Measurements from ENCODE around the gene VASN. TPM values are rescaled to one million over a fixed set of nuclear protein-coding genes. Genes with fewer than 3 reads are reported as not detected.

VASN gene
- total RNA-seq = not detected

- DNase-seq = peak; percentile 65
Observed at GRCh38 chr16:4371357-4372000, at the start of gene VASN. Gene VASN, plus strand, starts transcription at chr16:4371848. Its CDS starts 9,030 bp downstream, at chr16:4380878.

GRCh38 chr16:4322121-4323052 is 49.3 kb upstream of the VASN start:
- Mint-ChIP-seq H3K9me3 (ENCODE audit: low read depth) (no peaks in the 10 kb centered on the region), H3K36me3 (no peaks in the 10 kb centered on the region), H3K27me3 (peaks cover 6% of the 10 kb centered on the region), H3K27ac (no peak overlapping the region), H3K4me1 (peaks cover 14% of the 10 kb centered on the region), H3K4me3 (no peak overlapping the region)
- no peak for ATAC-seq
- CTCF ChIA-PET = interaction anchor here (1.6 kb wide), 1 partner anchor 49 kb away, joined by 4 read pairs; no protein-coding TSS in a partner anchor
- DNase-seq = no peak

More at GRCh38 chr16:4371357-4372000, at the start of gene VASN:
- CTCF ChIA-PET = interaction anchor here (2.8 kb wide), 1 partner anchor 31 kb away, joined by 11 read pairs; no protein-coding TSS in a partner anchor
- Mint-ChIP-seq H3K36me3 (peaks cover 3% of the 10 kb centered on the region), H3K4me1 (peaks cover 4% of the 10 kb centered on the region), H3K9me3 (ENCODE audit: low read depth) (no peaks in the 10 kb centered on the region), H3K4me3 (peak within 1 kb of the TSS; percentile 60), H3K27ac (no peak within 1 kb of the TSS), H3K27me3 (no peaks in the 10 kb centered on the region)
- ATAC-seq = peak; percentile 87

DNA sequence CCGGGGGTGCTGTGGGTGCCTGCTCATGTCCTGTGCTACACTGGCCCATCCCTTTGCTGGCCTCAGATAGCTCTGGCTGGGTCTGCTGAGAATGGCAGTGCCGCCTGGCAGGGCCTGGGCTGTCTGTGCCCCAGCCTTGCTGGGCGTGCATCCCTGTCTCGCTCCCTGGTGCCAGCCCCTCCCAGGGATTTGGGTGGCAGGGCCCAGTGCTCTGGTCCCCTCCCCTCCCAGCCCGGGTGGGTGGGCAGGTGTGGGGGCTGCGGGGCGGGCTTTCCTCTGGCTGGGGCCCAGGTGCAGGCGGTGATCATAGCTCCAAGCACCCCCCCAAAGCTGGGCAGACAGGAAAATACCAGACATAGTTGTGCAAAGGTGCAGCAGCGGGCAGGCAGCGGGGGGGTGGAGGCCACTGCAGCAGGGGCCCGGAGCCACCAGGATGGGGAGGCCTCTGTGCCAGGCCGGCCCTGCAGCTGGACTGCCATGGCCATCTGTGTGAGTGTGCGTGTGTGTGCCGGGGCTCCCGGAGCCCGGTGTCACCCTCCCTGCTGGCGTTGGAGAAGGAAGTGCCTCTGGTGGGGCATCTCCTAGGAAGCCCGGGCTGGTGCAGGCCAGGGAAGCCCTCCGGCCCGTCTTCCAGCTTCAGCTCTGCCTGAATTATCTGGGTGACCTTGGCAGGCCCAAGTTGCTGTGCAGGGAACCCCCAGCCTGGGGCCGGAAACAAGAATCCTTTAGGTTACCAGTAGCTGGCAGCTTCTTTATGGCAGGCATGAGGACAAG is 48.4 kb upstream of the VASN start:
- H3K27ac Mint-ChIP-seq = no peak overlapping the region
- no peak for ATAC-seq
- CTCF ChIA-PET = no interaction called here
- no peak for DNase-seq
- H3K4me1 Mint-ChIP-seq = peaks cover 15% of the 10 kb centered on the region
- H3K27me3 Mint-ChIP-seq = peaks cover 4% of the 10 kb centered on the region
- no peaks in the 10 kb centered on the region for H3K36me3 Mint-ChIP-seq
- H3K4me3 Mint-ChIP-seq = no peak overlapping the region
- H3K9me3 Mint-ChIP-seq (ENCODE audit: low read depth) = no peaks in the 10 kb centered on the region

DNA sequence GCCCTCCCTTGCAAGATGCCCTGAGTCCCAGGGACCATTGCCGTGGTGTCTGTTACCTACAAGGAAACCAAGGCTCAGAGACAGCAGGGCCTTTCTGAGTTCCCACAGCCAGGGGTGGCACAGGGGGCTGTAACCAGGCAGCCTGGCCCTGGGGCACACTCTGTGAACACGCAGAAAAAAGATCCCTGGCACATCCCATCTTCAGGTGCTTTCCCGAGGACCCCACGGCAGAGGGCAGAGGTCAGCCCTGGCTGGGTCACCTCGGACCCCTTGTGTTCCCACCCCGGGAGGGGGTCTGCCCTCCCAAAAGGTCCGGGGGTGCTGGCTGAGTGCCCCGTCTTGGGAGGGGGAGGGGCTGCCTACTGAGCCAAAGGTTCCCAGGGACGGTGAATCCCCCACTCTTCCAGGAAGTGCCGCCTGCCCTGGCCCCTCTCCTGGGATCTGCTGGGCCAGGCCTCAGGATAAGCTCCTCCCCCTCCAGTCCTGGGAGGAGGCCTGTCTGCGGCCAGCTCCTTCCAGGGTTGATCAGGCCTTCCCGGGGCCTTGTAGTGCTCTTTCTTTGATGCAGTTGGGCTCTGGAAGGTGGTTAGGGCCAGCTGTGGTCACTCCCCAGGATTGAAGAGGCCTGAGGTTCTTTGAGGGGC is 47.7 kb upstream of the VASN start:
- Mint-ChIP-seq H3K9me3 (ENCODE audit: low read depth) (no peaks in the 10 kb centered on the region), H3K4me3 (no peak overlapping the region), H3K4me1 (peaks cover 12% of the 10 kb centered on the region), H3K27ac (no peak overlapping the region), H3K36me3 (no peaks in the 10 kb centered on the region), H3K27me3 (peaks cover 9% of the 10 kb centered on the region)
- ATAC-seq (no peak), DNase-seq (no peak)
- CTCF ChIA-PET = no interaction called here

DNA sequence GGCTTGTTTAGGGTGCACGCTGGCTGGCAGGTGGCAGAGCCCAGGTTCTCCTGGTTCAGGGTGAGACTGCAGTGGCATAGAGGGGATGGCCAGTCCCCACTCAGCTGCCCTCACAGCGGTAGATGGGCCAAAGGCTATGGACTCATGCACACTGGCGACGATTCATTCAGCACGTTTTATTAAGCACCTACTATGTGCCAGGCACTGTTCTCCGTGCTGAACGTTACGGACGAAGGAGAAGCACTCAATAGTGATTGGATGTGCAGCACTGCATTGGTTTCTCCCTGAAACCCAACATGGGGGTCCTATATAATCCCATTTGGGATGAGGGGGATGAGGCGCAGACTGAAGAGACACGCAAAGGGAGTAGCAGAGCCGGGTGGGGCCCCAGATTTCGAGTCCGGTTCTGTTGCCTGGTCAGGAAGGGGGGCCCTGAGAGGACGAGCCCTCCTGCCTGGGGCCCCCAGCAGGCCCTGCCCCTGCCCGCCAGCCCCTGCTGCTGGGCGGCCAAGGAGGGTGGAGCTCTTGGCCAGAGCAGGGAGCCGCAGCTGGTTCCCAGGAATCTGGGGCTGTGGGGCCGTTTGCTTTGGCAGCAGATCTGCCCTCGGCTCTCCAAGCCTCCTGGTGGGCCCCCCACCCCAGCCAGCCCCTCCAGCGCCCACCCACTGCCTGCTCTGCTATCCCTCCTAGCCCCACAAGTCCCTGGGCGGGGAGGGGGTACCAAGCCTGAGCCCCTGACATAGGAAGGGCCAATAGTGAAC is 47.0 kb upstream of the VASN start:
- DNase-seq (no peak), ATAC-seq (no peak)
- Mint-ChIP-seq H3K4me3 (no peak overlapping the region), H3K36me3 (no peaks in the 10 kb centered on the region), H3K27ac (no peak overlapping the region), H3K27me3 (peaks cover 10% of the 10 kb centered on the region), H3K9me3 (ENCODE audit: low read depth) (no peaks in the 10 kb centered on the region), H3K4me1 (peaks cover 7% of the 10 kb centered on the region)
- CTCF ChIA-PET = interaction anchor here (0.9 kb wide), 1 partner anchor 36 kb away, joined by 3 read pairs; no protein-coding TSS in a partner anchor

- H3K36me3 Mint-ChIP-seq = no peaks in the 10 kb centered on the region
- no peaks in the 10 kb centered on the region for H3K9me3 Mint-ChIP-seq (ENCODE audit: low read depth)
- ATAC-seq (no peak), DNase-seq (no peak)
- CTCF ChIA-PET = interaction anchor here (0.7 to 7.5 kb wide), 8 partner anchors 13 to 71 kb away, joined by 3 to 101 read pairs (median 5); partner anchors contain the start of gene TFAP4
- H3K27me3 Mint-ChIP-seq = peaks cover 10% of the 10 kb centered on the region
- no peak overlapping the region for H3K4me3 Mint-ChIP-seq
- H3K4me1 Mint-ChIP-seq = peaks cover 3% of the 10 kb centered on the region
- no peak overlapping the region for H3K27ac Mint-ChIP-seq
Observed at GRCh38 chr16:4325253-4325758, 46.3 kb upstream of the VASN start.

DNA sequence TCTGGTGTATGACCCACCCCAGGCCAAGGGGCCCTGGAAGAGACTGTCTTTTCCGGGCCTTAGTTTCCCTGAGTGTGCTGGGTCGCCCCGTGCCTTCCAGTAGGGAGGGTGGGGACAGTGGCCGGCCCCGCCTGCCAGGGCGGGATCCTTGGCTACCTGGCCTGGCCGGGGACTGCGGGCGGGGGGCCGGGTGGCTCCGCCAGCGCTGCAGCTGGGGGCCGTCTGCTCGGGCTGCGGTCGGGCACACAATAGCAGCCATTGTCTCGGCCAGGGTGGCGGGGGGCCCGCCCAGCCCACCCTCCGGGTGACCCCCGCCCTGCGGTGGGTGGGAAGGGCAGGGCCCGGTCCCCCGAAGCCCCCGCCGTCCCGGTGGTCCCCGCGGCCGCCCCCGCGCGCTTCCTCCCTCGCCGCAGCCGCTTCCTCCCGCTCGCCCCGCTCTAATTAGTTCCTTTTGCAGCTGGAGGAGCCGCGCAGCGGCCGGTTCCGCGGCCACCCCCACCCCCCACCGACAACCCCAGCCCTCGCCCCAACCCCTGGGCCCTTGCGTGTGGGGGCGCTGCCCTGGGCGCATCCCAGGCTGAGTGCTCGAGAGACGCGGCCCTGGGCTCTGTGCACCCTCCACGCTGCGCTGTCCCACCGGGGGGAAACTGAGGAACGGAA is 44.1 kb upstream of the VASN start:
- no peak overlapping the region for H3K4me3 Mint-ChIP-seq
- ATAC-seq = no peak

DNA sequence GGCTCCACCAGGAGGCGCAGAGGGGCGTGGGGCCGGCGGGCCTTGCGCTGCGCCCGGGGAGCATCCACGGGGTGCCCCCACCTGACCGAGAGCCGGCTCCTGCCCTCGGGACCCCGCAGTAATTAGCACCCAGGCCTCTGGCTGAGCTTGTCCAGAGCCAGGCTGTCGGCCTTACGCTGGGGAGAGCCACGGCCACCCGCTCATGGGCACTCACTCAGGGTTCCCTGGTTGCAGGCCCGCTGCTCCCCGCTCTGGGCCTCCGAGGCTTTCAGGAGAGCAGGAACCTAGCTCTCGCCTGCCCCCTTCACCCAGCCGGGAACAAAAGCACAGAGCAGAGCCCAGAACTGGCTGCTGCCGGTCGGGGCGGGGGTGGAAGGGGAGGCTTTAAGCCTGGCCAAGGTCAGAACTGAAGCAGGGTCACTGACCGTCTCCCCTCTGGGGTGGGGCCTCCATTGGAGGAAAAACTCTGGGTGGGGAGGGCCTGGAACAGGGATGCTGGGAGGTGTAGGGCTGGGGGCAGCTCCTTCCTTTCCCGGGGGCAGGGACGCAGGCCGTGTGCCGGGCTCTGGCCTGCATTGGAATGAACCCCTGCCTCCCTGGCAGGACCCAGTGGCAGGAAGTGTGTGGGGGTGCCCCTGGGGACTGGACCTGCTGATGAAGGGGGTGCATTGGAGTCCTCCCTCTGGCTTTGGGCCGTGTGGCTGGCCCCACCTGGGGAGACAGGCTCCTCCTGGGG is 43.4 kb upstream of the VASN start:
- H3K4me1 Mint-ChIP-seq = peaks cover 3% of the 10 kb centered on the region
- ATAC-seq (peak; percentile 72), DNase-seq (peak; percentile 65)
- H3K27ac Mint-ChIP-seq = no peak overlapping the region
- H3K27me3 Mint-ChIP-seq = peaks cover 10% of the 10 kb centered on the region
- H3K36me3 Mint-ChIP-seq = no peaks in the 10 kb centered on the region
- no peak overlapping the region for H3K4me3 Mint-ChIP-seq
- CTCF ChIA-PET = interaction anchor here (0.7 to 7.5 kb wide), 20 partner anchors 9 to 345 kb away, joined by 3 to 101 read pairs (median 6); partner anchors contain the start of gene TFAP4
- H3K9me3 Mint-ChIP-seq (ENCODE audit: low read depth) = no peaks in the 10 kb centered on the region

More for the DNA sequence above, 44.1 kb upstream of the VASN start:
- CTCF ChIA-PET = interaction anchor here (0.9 to 7.5 kb wide), 21 partner anchors 8 to 344 kb away, joined by 3 to 101 read pairs (median 5); partner anchors contain the start of genes GLIS2 and TFAP4
- H3K36me3 Mint-ChIP-seq = no peaks in the 10 kb centered on the region
- peaks cover 10% of the 10 kb centered on the region for H3K27me3 Mint-ChIP-seq
- H3K4me1 Mint-ChIP-seq = peaks cover 3% of the 10 kb centered on the region
- DNase-seq = no peak
- no peak overlapping the region for H3K27ac Mint-ChIP-seq
- H3K9me3 Mint-ChIP-seq (ENCODE audit: low read depth) = no peaks in the 10 kb centered on the region

DNA sequence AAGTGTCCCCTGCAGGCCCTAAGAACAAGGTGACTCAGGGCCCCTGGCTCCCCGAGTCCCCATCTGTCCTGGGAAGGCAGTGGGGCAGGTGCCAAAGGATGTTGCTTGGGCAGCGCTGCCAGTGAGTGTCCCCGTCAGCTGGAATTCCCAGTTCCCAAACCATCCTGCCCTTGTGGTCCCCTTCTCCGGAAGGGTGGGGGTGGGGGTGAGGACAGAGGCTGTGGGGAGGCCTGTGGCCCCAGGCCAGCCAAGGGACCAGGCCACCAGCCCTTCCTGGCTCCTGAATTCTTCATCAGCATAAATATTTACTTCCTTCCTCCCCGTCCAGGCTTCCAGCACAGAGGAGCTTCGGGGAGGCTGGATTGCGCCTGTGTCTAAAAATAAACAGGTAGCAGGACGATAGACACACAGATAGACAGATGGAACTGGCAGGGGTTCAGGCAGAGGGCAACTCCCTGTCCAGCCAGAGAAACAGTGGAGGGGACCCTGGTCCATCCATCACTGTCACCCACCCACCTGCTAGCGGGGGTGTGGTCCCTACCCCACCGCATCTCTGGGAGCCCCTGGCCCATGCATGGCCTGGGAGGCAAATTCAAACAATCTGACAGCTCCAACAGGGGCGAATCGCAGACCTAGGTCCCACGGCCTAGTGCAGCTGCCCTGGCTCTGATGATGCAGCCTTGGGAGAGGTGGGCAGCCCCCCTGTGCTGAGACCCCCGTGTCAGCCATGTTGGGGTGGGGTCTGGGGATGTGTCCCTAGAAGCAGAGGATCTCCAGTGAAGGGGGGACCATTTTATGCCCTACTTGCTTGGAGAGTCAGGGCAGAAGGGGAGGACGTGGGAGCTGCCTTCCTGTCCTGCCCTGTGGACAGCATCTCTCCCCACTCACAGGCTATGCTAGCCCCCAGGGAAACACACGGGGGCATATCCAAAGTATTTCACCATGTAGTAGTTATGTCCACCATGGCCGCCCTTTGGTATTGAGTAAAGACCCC is 42.6 kb upstream of the VASN start:
- CTCF ChIA-PET = interaction anchor here (0.9 to 7.5 kb wide), 25 partner anchors 8 to 346 kb away, joined by 3 to 101 read pairs (median 5); partner anchors contain the start of gene TFAP4

DNA sequence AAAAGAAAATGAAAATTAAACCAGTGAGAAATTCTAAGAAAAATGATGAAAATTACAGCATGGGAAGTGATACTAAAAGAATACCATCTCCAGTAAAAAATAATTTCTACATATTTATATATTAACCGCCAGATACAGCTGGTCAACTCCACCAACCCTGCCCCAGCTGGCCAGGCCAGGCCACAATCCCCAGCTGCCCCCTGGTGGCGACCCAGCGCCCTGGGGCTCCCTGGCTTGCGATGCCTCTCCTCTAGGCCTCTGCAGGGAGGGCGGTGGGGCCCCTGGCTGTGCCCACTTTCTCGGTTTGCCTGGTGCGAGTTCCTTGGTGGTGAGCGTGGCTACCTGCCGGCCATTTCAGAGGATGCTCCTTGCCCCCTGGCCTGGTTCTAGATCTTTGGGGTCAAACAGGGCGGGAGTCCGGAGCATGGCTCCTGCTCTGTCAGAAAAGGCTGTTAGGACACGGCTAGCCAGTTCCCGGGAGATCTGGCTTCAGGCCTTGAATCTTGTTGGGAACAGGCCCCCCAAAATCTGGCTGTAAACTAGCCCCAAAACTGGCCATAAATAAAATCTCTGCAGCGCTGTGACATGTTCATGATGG is 41.3 kb upstream of the VASN start:
- no peaks in the 10 kb centered on the region for H3K36me3 Mint-ChIP-seq
- peaks cover 10% of the 10 kb centered on the region for H3K27me3 Mint-ChIP-seq
- ATAC-seq = peak; percentile 82
- H3K27ac Mint-ChIP-seq = no peak overlapping the region
- no peaks in the 10 kb centered on the region for H3K9me3 Mint-ChIP-seq (ENCODE audit: low read depth)
- peaks cover 3% of the 10 kb centered on the region for H3K4me1 Mint-ChIP-seq
- peak; percentile 82 for DNase-seq
- no peak overlapping the region for H3K4me3 Mint-ChIP-seq
- CTCF ChIA-PET = interaction anchor here (0.7 to 7.5 kb wide), 18 partner anchors 9 to 348 kb away, joined by 3 to 101 read pairs (median 4); partner anchors contain the start of gene TFAP4

More for the DNA sequence above, 42.6 kb upstream of the VASN start:
- no peak for ATAC-seq
- Mint-ChIP-seq H3K27ac (no peak overlapping the region), H3K4me3 (no peak overlapping the region), H3K4me1 (peaks cover 3% of the 10 kb centered on the region), H3K36me3 (no peaks in the 10 kb centered on the region), H3K27me3 (peaks cover 10% of the 10 kb centered on the region), H3K9me3 (ENCODE audit: low read depth) (no peaks in the 10 kb centered on the region)
- DNase-seq = no peak

All from activated CD8-positive, alpha-beta memory T cell treated with anti-CD3 and anti-CD28 coated beads, Interleukin-2, amount 10 ng/mL, durations not matched to agents 7 days and 5 days (primary cell).